Astrocyte of the spinal cord (primary cell): ENCODE measurements around the gene ATP2B1.
"Not testable (repeated sequence)": the region's sequence is repeated elsewhere in the genome, so short reads cannot be mapped to it uniquely, and the experiment has no call there.

Experiments
- DNase-seq: peaks from one replicate; pipeline ENCODE4 v3.0.0; 2011; ENCODE audit warnings: low read depth, low spot score
- H3K4me3 ChIP-seq: 2 replicates; pipeline ENCODE4 v1.5.1; 2011; ENCODE audit warnings: low read depth, mild to moderate bottlenecking, low read length, moderate library complexity
- in situ Hi-C: cut with HindIII; loops from 2 replicates; pipeline ENCODE4 v1.10.0; 2017; ENCODE audit warnings: low sequenced_read_pairs
- TF ChIP-seq, protein P1 (sequence below): IDR thresholded peaks from 2 replicates; pipeline ENCODE4 v1.5.1; 2012; ENCODE audit warnings: low read depth, mild to moderate bottlenecking, low read length, inconsistent platforms

The ATP2B1 gene

DNA sequence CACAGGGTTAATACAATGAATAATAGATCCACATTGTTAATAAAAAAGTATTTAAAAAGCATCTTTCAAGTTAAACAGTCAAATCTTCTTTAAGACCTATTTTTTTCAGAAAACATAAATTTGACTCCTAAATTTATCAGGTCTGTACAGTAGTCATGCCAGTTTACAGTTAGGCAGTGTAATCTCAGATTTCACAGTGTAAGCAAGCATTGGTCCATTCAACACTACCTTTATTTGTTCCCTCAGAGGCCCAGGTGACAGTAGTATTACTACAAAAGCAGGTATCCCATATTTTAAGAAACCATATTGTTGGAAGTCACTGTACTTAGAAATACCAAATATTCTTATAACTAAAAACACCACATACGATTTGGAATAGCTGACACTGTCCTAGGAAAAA is 6.1 kb downstream of the ATP2B1 start:
- no peak for DNase-seq
- TF ChIP-seq, protein P1, sequence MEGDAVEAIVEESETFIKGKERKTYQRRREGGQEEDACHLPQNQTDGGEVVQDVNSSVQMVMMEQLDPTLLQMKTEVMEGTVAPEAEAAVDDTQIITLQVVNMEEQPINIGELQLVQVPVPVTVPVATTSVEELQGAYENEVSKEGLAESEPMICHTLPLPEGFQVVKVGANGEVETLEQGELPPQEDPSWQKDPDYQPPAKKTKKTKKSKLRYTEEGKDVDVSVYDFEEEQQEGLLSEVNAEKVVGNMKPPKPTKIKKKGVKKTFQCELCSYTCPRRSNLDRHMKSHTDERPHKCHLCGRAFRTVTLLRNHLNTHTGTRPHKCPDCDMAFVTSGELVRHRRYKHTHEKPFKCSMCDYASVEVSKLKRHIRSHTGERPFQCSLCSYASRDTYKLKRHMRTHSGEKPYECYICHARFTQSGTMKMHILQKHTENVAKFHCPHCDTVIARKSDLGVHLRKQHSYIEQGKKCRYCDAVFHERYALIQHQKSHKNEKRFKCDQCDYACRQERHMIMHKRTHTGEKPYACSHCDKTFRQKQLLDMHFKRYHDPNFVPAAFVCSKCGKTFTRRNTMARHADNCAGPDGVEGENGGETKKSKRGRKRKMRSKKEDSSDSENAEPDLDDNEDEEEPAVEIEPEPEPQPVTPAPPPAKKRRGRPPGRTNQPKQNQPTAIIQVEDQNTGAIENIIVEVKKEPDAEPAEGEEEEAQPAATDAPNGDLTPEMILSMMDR: no peak
- in situ Hi-C loops: no loop called here
- H3K4me3 ChIP-seq: no peak overlapping the region

DNA sequence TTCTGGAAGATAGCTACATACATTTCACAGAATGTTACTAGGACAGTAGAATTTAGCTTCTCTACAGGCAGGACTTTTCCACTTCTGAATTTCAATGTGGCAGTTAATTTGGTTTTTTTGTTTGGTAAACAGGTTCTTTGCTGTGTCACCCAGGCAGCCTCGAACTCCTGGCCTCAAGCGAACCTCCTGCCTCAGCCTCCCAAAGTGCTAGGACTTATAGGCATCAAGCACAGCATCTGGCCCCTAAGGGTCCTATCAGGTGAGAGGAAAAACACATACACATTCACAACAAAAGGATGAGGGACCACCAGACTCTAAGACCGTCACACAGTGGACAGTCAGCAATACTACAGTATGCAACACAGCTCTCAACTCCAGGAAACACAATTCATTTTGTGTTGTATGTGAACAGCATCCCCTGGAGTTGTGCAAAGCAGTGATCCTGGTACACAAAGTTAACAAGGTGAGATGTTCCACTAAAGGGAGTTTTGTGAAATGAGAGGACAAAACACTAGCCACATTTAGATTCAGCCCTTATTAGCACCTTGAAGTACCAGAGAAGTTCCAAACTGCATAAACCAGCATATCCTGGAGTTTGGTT is 6.9 kb downstream of the ATP2B1 start:
- H3K4me3 ChIP-seq: no peak overlapping the region
- TF ChIP-seq, protein P1: no peak
- in situ Hi-C loops: no loop called here
- no peak for DNase-seq

DNA sequence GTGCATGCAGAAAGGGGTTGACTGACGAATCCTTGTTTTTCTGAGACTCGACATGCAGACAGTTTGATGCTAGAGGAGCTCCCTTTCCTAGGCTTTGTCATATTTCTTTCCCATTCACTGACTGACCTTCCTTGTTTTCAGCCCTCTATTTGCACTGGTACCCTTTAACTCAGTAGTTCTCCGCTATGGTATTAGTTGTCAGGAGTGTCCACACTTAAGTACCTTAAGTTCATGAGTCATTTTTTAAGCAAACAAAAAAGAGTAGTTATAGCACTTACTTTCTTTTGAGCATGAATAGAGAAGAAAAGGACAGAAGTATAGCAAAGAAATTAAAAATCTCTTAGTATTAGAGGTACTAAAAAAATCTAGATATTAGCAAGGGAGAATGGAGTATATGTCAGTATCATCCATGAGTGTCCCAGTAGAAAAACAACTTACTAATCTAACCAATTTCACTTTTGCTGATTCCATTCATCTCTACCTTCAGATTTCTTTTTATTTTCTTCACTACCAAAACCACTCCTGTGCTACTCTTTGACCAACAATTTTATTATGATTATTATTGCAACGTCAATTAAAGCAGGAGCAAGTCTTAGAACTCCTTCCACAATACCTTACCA is 8.3 kb downstream of the ATP2B1 start:
- TF ChIP-seq, protein P1: no peak
- in situ Hi-C loops: no loop called here
- no peak overlapping the region for H3K4me3 ChIP-seq
- DNase-seq: peak; percentile 33

DNA sequence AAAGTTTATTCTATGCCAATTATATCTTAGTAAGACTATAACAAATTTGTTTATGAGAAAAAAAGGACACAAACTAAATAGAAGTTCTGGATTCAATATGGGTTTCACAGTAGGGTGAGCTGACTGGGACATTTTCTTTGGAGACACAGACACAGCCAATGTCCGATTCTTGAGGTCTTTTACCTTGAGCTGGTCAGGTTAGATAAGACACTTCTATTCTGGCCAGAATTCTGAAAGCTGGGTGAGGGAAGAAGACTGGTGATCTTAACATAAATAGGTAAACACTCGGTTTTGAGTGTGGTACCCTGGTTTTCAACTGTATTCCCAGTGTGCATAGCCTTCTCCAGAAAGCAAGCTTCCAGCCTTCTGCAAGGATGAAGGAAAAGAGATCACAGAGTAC is 10.0 kb downstream of the ATP2B1 start:
- in situ Hi-C loops: no loop called here
- TF ChIP-seq, protein P1: no peak
- DNase-seq: no peak
- H3K4me3 ChIP-seq: no peak overlapping the region

DNA sequence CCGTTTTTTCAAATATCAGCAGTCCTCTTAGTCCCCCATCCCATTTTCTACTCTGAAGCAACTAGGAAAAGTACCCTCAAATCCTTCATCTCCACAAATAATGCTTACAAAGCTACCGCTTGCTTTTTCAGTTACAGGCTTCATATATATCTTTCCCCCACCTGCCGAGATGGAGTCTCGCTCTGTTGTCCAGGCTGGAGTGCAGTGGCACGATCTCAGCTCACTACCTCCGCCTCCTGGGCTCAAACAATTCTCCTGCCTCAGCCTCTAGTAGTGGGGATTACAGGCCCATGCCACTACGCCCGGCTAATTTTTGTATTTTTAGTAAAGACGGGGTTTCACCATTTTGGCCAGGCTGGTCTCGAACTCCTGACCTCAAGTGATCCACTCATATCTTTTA is 10.9 kb downstream of the ATP2B1 start:
- DNase-seq, H3K4me3 ChIP-seq, in situ Hi-C loops: not testable (repeated sequence)

DNA sequence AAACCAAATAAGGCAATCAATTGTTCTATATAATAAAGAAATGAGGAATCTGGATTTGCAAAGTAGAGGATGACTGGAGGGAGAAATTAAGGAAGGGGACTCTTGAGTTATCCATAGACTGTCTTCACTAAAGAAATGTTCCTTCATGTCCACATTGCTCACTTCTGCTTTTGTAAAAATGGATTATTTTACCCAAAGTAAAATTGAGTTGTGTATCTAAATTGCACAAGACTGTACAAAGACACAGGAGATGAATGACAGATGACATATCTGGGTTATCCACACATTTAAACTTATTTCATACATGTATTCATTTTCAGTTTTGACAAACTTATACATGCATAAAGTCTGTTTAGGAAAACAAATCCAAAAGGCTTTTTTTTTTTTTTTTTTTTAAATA is 11.3 kb downstream of the ATP2B1 start:
- in situ Hi-C loops: no loop called here
- TF ChIP-seq, protein P1: no peak
- no peak for DNase-seq
- no peak overlapping the region for H3K4me3 ChIP-seq

DNA sequence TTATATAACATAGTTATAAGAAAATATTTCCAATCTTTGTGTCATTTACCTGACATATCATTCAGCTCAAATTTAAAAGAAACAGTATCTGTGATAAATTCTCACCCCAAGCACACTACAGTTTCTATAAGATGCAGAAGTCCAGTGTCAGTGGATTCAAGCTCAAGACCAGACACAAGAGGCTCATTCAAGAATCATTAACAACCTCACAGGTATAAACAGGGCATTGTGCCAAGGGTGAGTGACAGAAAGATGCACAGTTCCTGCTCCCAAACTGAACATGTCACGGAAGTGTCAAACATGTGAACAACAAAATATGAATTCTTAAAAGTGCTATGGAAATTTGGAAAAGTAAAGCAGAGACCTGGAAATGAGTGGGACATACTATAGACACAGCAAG is 12.8 kb downstream of the ATP2B1 start:
- TF ChIP-seq, protein P1: no peak
- DNase-seq: no peak
- in situ Hi-C loops: no loop called here
- no peak overlapping the region for H3K4me3 ChIP-seq
